ENCODE results near the gene BLNK. TPM values are rescaled to one million over a fixed set of nuclear protein-coding genes. Genes with fewer than 3 reads are reported as not detected.

The BLNK gene
- total RNA-seq, 1 experiment from 2014 or later = 1.1 TPM

GRCh38 chr10:96244354-96244753 is 27.0 kb downstream of the BLNK start:
- CTCF ChIA-PET = interaction anchor here (3.6 kb wide), 1 partner anchor 14 kb away, joined by 19 read pairs; no protein-coding TSS in a partner anchor
- Mint-ChIP-seq H3K4me3 (ENCODE audit: unreplicated experiment) (no peak overlapping the region), H3K9me3 (ENCODE audit: unreplicated experiment) (no peaks in the 10 kb centered on the region), H3K27me3 (ENCODE audit: insufficient read depth, unreplicated experiment) (no peaks in the 10 kb centered on the region), H3K4me1 (ENCODE audit: insufficient read depth, unreplicated experiment) (no peaks in the 10 kb centered on the region), H3K27ac (ENCODE audit: low read depth, unreplicated experiment) (no peak overlapping the region), H3K36me3 (ENCODE audit: insufficient read depth, unreplicated experiment) (peaks cover under 1% of the 10 kb centered on the region)
- BruUV-seq (replicated peaks) = no TSS peak
- intact Hi-C loops (cut with micrococcal nuclease) = no loop called here
- POLR2A ChIA-PET = no interaction called here
- no peak for DNase-seq (ENCODE audit: unreplicated experiment)
- TF ChIP-seq CTCF (IDR thresholded peaks at IDR 0.05; ENCODE audit: unreplicated experiment) = no peak

- no peak for TF ChIP-seq CTCF (IDR thresholded peaks at IDR 0.05; ENCODE audit: unreplicated experiment)
- H3K4me1 Mint-ChIP-seq (ENCODE audit: insufficient read depth, unreplicated experiment) = no peaks in the 10 kb centered on the region
- H3K36me3 Mint-ChIP-seq (ENCODE audit: insufficient read depth, unreplicated experiment) = peaks cover 6% of the 10 kb centered on the region
- H3K27ac Mint-ChIP-seq (ENCODE audit: low read depth, unreplicated experiment) = no peak overlapping the region
- no peaks in the 10 kb centered on the region for H3K27me3 Mint-ChIP-seq (ENCODE audit: insufficient read depth, unreplicated experiment)
- no peak overlapping the region for H3K4me3 Mint-ChIP-seq (ENCODE audit: unreplicated experiment)
- BruUV-seq (replicated peaks) = no TSS peak
- H3K9me3 Mint-ChIP-seq (ENCODE audit: unreplicated experiment) = no peaks in the 10 kb centered on the region
- DNase-seq (ENCODE audit: unreplicated experiment) = no peak
- CTCF ChIA-PET = interaction anchor here (0.6 to 1.6 kb wide), 4 partner anchors 10 to 87 kb away, joined by 3 to 4 read pairs (median 3); no protein-coding TSS in a partner anchor
- intact Hi-C loops (cut with micrococcal nuclease) = no loop called here
- POLR2A ChIA-PET = no interaction called here
Observed at GRCh38 chr10:96243296-96243695, 28.1 kb downstream of the BLNK start.

- POLR2A ChIA-PET = no interaction called here
- no TSS peak for BruUV-seq (replicated peaks)
- CTCF ChIA-PET = interaction anchor here (0.6 to 1.6 kb wide), 4 partner anchors 9 to 87 kb away, joined by 3 to 4 read pairs (median 3); no protein-coding TSS in a partner anchor
- Mint-ChIP-seq H3K36me3 (ENCODE audit: insufficient read depth, unreplicated experiment) (peaks cover 6% of the 10 kb centered on the region), H3K4me3 (ENCODE audit: unreplicated experiment) (no peak overlapping the region), H3K27me3 (ENCODE audit: insufficient read depth, unreplicated experiment) (no peaks in the 10 kb centered on the region), H3K27ac (ENCODE audit: low read depth, unreplicated experiment) (no peak overlapping the region), H3K9me3 (ENCODE audit: unreplicated experiment) (no peaks in the 10 kb centered on the region), H3K4me1 (ENCODE audit: insufficient read depth, unreplicated experiment) (no peaks in the 10 kb centered on the region)
- no peak for DNase-seq (ENCODE audit: unreplicated experiment)
- TF ChIP-seq CTCF (IDR thresholded peaks at IDR 0.05; ENCODE audit: unreplicated experiment) = no peak
- intact Hi-C loops (cut with micrococcal nuclease) = no loop called here
Observed at GRCh38 chr10:96242822-96243221, 28.5 kb downstream of the BLNK start.

GRCh38 chr10:96238646-96239623 is 32.4 kb downstream of the BLNK start:
- no TSS peak for BruUV-seq (replicated peaks)
- Mint-ChIP-seq H3K36me3 (ENCODE audit: insufficient read depth, unreplicated experiment) (peaks cover 6% of the 10 kb centered on the region), H3K27me3 (ENCODE audit: insufficient read depth, unreplicated experiment) (no peaks in the 10 kb centered on the region), H3K4me1 (ENCODE audit: insufficient read depth, unreplicated experiment) (no peaks in the 10 kb centered on the region), H3K27ac (ENCODE audit: low read depth, unreplicated experiment) (no peak overlapping the region), H3K4me3 (ENCODE audit: unreplicated experiment) (no peak overlapping the region), H3K9me3 (ENCODE audit: unreplicated experiment) (no peaks in the 10 kb centered on the region)
- DNase-seq (ENCODE audit: unreplicated experiment) = peak; percentile 8
- CTCF ChIA-PET = interaction anchor here (0.5 to 3.6 kb wide), 4 partner anchors 9 to 1676 kb away, joined by 3 to 22 read pairs (median 10); no protein-coding TSS in a partner anchor
- intact Hi-C loops (cut with micrococcal nuclease) = no loop called here
- POLR2A ChIA-PET = no interaction called here
- TF ChIP-seq CTCF (IDR thresholded peaks at IDR 0.05; ENCODE audit: unreplicated experiment) = no peak

All from MCF 10A (cell line).